SIG-M5 treated with dmso at 0.1 percent for 504 hours (cell line): ENCODE results near the gene WBP1L.
"Not testable (repeated sequence)": the region's sequence is repeated elsewhere in the genome, so short reads cannot be mapped to it uniquely, and the experiment has no call there.

ENCODE experiments used
- DNase-seq: peaks from one replicate; lab custom pipeline; 2025; ENCODE audit not compliant: unreplicated experiment; lab: John Stamatoyannopoulos, UW

Gene WBP1L

DNA sequence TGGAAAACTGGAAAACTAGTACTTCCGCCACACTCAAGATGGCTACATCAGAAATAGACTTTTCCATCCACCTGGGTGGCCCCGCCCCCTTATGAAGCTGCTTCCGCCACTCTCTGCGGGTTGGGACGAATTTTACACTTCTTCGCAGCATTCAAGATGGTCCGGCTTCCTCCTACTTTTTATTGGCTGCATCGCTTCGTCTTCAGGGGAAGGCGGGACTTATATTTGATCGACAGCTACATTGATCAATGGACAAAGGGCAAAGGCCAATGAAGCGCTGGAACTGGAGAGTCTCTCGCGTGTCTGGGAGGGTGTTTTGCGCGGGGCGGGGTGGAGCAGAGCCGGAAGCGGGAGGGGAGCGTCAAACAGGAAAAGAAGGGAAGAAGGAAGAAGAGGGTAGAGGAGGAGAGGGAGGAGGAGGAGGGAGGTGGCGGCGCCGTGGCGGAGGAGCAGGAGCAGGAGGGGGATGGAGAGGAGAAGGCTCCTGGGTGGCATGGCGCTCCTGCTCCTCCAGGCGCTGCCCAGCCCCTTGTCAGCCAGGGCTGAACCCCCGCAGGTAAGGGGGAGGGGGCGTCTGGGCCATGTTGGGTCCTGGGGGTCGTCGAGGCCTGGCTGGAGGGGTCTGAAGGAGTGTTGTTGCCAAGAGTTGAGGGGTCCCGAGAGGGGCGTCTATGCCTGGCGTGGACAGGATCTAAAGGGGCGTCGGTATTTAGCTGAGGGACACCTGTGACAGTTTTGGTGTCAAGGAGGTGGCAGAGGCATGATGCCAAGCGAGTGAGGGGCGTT is at the start of gene WBP1L:
Gene WBP1L (plus strand): TSS at position 361 of the 786 bp plus-strand sequence. CDS start 106 bp downstream, at position 467.
- peak; percentile 98 for DNase-seq

DNA sequence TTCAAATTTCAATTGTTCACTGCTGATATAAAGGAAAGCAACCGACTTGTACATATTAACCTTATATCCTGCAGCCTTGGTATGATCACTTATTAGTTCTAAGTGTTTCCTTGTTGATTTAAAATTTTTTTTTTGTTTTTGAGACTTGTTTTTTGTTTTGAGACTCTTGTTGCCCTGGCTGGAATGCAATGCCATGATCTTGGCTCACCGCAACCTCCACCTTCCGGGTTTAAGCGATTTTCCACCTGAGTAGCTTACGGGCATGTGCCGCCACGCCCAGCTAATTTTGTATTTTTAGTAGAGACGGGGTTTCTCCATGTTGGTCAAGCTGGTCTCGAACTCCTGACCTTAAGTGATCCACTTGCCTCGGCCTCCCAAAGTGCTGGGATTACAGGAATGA is 48.3 kb upstream of the WBP1L start:
- not testable (repeated sequence) for DNase-seq

- DNase-seq = no peak
Measured at GRCh38 chr10:102696736-102697135, 47.0 kb upstream of the WBP1L start.

DNA sequence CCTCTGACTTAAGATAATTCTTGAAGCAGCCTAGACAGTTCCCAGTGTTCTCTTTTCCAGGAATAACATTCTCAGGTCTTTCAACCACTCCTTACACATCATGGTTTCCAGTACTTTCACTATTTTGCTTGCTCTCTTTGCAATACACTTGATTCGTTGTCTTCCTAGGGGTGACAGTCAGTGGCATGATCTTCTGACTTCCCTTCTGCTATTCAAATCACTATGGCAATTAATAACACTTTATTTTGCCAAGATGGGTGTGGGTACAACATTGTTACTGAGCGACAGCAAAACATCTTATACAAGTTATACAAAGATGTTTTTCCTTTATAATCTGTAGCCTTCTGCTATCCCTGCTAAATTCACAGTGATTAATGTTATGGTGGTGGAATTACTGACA is 44.9 kb upstream of the WBP1L start:
- no peak for DNase-seq

DNA sequence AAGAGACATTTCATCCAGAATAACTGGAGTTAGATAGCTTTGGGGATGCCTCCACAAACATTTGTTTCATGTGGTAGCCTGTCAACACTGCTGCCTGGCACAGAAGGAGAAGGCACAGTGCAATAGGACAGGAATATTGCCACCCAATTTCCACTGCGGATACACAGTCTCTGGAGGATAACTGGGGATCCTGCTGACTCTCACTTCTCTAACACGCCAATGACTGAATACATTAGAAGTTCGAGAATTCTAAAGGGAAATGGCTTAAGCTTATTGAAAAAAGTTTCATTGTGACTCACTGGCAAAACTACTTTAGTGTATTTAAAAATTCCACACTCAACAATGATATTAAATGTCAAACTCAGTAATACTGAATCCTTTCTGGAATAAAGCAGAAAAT is 42.5 kb upstream of the WBP1L start:
- DNase-seq = no peak

- DNase-seq = no peak
Measured at GRCh38 chr10:102701796-102702195, 42.0 kb upstream of the WBP1L start.

DNA sequence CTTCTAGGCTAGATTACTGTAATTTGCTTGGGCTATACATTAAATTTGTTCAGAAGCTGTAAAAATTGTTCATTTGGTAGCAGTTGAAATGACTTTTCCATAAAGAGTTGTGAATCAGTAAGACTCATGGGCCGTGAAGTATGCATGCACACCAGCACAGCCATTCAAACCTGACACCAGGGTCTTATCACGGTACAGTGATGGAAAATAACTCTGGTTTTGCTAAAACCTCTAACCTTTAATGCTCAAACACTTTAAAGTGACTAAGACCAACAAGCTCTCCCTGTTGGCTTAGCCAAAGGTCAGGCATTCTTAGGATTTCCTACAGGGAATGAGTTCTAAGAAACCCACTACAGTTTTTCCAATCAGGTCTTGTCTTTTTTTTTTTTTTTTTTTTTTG is 41.0 kb upstream of the WBP1L start:
- no peak for DNase-seq

DNA sequence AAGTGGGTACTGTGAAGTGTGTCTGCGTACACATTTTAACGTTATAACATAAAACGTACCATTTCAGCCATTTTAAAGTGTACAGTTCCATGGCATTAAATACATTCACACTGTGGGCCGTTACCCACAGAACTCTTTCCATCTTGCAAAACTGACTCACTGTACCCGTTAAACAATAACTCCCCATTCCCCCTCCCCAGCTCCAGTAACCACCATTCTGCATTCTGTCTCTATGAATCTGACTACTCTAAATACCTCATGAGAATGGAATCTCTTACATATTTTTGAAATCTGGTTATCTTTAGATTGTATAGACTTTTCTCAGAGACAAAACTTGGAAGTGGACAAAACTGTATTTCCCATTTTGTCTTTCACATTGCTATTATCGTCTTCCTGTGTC is 38.8 kb upstream of the WBP1L start:
- no peak for DNase-seq

GRCh38 chr10:102705531-102705930 is 38.2 kb upstream of the WBP1L start:
- no peak for DNase-seq

DNA sequence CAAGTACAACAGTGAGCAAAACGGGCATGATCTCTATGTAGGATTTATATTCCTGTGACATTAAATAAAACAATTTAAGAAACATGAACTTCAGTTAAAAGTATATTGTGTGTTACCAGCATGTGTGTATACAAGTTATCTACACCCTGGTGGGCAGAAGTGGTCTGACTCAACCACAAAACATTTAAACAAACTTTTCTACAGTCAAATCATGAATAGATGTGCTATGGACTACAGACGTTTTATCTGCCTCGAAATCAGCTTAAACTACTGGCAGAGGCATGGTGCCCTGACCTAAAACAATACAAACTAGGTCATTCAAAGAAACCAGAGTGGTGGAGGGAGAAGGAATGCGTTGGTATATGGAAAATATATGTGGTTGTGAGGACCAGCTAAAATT is 33.1 kb upstream of the WBP1L start:
- no peak for DNase-seq

- DNase-seq = no peak
Measured at GRCh38 chr10:102712089-102712488, 31.7 kb upstream of the WBP1L start.

GRCh38 chr10:102712843-102713538 is 30.8 kb upstream of the WBP1L start:
- no peak for DNase-seq

GRCh38 chr10:102713539-102713813 is 30.3 kb upstream of the WBP1L start:
- DNase-seq = peak; percentile 68

DNA sequence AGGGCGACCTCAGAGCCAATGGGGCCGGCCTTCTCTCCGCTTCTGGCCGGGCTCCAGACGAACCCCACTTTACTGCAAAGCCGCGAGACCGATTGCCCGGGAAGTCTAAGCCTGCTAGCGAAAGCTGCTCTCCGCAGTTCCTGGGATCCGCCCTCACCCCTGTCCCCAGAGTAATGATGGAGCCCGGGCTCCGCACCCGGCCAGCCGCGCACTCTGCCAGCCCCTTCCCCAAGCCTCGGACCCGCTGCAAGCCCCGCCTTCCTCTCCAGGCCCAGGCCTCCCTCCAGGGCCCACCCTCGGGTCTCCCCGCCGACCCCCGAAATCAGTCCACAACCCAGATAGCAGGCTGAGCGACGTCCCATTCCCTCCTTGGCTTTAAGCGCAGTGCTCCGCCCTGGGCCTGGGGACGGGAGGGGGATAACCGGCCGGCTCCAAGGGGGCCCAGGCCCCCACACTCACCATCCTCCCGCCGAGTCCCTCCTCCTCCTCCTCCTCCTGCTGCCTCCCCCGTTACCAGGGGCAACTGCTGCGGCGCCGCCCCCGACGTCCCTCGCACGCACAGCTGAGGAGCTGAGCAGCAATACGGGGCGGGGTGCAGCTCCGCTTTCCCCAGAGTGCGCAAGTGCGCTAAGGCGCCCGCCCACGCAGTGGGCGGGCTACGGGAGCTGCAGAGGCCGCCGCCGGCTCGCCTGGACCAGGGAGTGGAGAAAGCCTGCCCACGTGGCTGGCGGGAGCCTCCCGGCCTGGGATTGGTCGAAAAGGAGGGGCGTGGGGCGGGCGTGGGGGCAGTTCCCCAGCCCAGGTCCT is 29.7 kb upstream of the WBP1L start, which contains the start of gene ARL3:
Gene ARL3 (minus strand): TSS at position 584 of the 807 bp plus-strand sequence. CDS start 122 bp downstream, at position 462.
- peak; percentile 94 for DNase-seq

DNA sequence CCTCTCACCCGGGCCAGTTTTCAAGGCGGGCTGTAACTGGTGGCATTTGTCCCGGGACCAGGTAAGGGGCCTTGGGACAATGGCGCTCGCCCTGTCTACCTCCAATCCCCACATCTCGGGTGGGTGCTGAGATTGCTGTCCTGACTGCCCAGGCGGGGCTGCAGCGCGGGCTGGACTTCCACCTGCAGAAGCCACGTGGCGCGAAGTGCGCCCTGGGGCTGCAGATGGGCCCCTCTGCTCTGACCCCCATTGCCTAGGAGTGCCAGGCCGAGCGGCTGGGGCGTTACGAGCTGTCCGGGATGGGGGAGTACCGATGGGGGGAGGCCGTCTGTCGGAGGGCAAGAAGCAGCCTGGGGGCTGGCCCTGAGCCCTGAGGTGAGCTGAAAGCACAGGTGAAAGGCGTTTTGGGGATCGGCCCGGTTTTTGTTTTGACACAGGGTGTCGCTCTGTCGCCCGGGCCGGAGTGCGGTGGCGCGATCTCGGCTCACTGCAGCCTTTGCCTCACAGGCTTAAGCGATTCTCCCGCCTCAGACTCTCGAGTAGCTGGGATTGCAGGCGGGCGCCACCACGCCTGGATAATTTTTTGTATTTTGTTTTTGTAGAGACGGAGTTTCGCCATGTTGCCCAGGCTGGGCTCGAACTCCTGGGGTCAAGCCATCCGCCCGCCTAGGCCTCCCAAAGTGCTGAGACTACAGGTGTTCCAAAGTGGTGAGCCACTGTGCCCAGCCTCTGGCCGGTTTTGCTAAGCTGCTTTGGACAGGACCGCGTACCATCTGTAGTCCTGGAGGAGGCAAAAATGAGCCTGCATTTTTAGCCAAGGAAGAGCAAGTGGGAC is 28.9 kb upstream of the WBP1L start, which contains the start of gene SFXN2:
Gene SFXN2 (plus strand): TSS at position 16 of the 835 bp plus-strand sequence. CDS start 12,001 bp downstream, outside the sequence.
- DNase-seq = no peak

- DNase-seq = no peak
Measured at GRCh38 chr10:102715880-102716279, 27.9 kb upstream of the WBP1L start.

DNA sequence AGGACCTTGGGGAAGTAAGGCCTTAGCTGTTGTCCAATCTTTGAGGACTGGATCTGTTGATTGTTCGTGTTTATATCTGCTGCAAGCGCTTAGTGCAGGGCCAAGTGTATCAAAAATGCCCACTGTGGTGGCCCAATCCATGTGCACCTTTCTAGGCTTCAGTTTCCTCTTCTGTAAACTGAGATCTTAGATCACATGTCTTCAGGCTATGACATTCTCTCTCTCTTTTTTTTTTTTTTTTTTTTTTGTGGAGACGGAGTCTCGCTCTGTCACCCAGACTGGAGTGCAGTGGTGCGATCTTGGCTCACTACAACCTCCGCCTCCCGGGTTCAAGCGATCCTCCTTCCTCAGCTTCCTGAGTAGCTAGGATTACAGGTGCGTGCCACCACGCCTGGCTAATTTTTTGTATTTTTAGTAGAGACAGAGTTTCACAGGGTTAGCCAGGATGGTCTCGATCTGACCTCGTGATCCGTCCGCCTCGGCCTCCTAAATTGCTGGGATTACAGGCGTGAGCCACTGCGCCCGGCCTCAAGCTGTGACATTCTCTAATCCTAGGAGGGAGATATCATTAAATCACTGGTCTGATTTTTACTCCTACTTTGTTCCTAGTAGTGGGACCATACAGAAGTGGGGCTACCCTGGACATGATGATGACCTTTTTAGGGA is 26.7 kb upstream of the WBP1L start:
- DNase-seq = not testable (repeated sequence)

- DNase-seq = no peak
Measured at GRCh38 chr10:102718220-102718619, 25.5 kb upstream of the WBP1L start.

- DNase-seq = no peak
Measured at GRCh38 chr10:102720337-102720736, 23.4 kb upstream of the WBP1L start.

GRCh38 chr10:102720775-102721301 is 22.9 kb upstream of the WBP1L start:
- DNase-seq = no peak
